Activated CD8-positive, alpha-beta memory T cell treated with anti-CD3 and anti-CD28 coated beads for 4 hours (primary cell): Measurements from ENCODE around the gene HNRNPC.

Source experiments
- DNase-seq, 2 donors: peaks; one replicate each; pipeline ENCODE4 v3.0.0-alpha.2; 2020; ENCODE audit warnings: low read depth in 2 of 2

HNRNPC gene

DNA sequence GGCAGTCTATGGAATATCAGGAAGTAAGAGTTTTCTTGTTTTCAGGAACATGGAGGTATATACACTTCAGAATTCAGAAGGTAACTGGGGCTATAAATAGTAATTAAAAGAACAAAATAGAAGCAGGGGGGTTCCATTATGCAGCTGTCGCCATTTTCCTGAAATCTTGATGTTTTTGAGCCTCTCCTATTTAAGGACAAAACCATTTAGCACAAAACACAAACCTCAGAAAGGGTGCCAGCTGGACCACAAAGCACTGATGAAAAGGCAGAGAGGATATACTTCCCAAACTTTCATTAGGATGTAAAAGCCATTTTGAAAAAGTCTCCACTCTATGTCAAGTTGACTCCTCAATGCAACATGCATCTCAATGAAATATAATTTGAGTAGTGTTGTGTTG is 59.2 kb downstream of the HNRNPC start:
- DNase-seq: no peak

DNA sequence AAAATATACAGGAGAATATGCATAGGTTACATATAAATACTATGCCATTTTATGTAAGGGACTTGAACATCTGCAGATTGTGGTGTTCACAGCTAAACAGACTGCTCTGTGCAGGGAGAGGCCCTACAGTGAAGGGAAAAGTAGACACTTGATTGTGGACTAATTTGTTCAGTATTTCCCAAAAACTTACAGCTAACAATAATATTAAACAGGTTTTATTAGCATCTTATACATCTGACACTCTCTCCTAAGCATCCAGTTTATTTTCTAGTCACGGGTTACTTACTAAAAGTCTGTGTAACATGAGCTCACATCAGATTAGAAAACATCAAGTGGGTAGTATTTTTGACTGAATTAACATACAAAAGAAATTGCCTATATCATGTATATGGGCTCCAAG is 60.1 kb downstream of the HNRNPC start:
- no peak for DNase-seq

DNA sequence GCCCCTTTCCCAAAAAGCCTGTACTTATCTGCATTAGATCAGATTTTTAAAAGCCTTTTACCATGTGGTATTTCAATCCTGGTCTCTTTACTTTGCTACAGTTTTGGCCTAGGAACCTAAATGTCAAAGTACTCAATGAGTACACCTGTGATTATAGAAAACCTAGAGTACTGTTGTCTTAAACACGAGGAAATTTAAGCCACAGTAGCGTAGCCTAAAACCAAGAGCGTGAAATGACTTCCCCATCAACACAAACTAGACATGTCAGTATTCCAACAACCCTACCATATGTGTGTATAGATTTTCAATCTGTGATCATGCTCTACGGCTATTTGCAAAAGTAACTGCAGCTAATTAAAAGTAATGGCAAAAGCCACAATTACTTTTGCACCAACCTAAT is 60.7 kb downstream of the HNRNPC start:
- no peak for DNase-seq

DNA sequence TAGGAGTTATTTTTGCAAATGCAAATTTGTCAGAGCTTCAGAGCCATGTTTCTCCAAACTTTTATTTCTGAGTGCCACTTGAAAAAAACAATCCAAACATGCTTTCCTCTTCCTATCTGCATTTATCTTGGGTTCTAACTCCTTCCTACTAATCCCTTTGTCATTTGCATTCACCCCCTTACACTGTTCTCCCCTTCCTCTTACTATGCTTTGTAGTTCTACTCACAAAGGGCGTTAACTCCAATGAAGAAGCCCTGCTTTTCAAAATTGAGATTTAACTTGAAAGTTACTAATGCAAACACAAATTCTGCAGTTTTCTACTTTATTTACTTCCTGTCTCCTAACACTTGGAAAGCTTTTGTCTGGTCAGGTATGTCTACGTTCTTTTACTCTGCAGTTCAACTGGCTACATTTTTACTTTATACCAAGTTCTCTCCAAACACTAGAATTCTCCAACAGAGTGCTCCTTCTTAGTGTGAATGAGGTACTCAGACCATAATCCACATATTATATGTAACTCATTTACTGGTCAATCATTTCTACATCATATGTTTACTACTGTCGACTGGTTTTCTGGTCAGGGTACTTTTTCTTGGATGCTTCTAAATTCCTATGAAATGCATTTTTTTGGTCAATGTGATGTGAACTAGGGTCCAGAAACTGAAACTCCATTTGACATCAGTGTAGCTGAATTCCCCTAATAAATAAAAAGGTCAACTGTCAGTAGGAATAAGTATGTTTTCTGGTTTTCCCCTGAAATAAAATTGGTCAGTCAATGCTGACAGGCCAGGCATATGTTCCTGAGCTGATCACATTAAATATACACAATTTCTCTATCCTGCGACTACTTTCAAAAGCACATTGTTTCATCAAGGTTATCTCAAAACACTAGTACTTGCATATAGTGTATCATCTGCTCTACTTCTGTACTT is 62.2 kb downstream of the HNRNPC start:
- no peak for DNase-seq

DNA sequence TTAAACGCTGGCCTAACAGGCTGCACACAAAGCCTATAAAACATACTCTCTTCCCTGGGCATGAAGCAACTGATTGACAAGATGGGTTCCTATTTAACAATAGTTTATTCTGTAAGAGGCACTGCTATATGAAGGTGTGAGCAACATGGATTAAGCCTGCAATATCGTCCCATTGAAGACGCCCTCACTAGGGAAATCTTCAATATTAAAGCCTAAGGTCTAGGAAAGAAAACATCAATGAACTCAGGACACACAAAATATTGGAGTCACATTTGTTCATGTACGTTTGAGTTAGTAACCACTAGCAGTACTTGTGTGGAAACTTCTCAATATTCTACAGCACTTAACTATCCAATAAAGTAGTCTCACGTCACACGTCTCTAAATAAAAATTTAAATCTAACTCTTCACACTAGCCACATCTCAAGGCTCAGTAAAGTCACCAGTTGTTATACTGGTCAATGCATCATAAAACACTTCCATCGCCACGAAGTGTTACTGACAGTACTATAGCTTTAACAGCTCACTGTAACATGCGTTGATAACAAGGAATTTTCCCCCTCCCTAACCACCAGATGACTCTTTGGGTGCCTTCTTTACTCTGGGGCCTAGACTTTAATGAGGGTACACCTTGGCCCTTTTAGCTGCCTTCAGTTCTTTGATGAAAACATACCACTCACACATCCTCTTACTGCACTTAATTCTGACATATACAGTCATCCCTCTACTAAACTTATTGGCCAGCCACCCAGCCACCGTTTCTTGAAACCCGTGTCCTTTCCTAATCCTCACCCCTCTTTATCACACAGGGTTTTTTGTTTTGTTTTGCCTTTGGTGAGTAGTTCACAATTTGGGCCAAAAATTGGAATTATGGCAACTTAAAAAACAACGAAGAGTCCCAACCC is 63.3 kb downstream of the HNRNPC start:
- no peak for DNase-seq

DNA sequence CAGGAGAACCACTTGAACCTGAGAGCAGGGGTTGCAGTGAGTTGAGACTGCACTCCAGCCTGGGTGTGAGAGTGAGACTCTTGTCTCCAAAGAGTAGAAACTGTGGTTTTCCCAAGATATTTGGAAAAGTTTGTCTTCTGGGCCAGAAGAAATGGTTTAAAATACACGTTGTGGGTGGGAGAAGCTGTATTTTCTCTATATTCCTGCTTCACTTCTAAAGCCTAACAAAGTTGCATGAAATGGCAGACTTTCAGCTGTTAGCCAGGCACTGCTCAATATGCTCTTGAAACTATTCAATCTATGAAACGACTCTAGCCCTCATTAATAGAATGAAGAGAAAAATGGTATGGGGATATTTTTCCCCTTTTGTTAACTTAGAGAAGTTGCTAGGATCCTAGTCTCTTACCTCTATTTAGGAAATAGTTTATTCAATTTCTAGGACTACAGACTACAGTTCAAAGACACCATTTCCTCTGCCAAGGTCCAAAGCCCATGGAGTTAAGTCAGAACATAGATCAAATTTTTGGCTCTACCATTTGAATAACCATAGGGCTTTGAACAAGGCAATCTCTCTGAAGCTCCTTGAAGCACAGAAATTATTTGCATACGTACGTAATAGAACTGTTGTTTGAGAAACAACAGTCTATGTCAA is 64.1 kb downstream of the HNRNPC start:
- no peak for DNase-seq

DNA sequence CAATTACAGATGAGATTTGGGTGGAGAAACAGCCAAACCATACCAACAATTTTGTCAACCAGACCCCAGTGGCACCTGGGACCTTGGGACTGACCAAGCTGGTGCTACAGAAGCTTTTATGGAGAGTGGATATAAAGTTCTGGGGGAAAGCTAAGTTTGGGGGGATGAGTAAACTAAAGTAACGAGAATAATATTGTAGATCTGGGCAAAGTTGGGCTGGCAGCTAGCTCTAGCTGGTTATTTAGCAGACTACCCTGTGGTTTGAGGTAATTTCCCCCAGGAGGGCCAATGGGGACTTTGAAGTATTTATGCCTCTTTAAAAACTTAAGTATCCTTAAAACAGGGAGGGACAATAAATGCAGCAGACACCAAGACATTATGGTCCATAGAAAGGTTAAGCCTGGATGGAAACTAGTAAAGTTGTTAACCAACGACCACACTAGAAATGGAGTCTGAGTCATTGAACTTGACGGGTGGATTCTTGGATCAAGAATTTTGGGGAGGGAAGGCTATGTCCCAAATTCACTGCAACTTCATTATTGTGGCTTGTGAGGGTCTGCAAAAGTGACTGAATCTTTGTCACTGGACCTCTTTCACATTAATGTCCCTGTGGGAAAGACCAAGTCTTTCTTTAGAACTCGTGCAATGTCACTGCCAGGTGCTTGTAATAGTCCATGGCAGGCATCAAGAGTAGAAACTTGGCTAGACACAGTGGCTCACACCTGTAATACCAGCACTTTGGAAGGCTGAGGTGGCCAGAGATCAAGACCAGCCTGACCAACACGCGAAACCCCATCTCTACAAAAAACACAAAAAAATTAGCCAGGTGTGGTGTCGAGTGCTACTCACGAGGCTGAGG is 64.8 kb downstream of the HNRNPC start:
- DNase-seq: no peak

DNA sequence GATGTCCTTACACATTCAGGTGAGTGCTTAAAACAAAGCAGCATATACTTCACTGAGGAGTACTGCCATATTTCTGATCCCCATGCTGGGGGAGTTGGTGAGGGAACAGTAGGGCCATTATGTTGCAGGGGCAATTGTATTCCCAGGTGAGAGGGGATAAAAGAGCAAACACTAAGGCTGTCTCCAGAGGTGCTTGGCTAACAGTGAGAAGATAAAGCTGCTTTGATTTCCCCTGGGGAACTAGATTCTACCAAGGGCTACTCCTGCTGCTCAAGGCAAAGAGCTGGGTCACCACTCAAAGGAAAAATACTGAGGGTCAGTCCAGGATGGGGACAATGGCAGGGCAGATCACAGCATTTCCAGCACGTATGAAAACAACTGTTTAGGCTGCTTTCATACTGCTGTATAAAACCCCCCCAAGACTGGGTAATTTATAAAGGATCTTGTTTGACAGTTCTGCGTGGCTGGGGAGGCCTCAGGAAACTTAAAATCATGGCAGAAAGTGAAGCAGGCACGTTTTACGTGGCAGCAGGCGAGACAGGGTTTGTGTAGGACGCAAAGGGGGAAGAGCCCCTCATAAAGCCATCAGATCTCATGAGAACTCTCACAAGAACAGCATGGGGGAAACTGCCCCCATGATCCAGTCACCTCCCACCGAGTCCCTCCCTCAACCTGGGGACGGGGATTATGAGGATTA is 65.6 kb downstream of the HNRNPC start:
- no peak for DNase-seq

DNA sequence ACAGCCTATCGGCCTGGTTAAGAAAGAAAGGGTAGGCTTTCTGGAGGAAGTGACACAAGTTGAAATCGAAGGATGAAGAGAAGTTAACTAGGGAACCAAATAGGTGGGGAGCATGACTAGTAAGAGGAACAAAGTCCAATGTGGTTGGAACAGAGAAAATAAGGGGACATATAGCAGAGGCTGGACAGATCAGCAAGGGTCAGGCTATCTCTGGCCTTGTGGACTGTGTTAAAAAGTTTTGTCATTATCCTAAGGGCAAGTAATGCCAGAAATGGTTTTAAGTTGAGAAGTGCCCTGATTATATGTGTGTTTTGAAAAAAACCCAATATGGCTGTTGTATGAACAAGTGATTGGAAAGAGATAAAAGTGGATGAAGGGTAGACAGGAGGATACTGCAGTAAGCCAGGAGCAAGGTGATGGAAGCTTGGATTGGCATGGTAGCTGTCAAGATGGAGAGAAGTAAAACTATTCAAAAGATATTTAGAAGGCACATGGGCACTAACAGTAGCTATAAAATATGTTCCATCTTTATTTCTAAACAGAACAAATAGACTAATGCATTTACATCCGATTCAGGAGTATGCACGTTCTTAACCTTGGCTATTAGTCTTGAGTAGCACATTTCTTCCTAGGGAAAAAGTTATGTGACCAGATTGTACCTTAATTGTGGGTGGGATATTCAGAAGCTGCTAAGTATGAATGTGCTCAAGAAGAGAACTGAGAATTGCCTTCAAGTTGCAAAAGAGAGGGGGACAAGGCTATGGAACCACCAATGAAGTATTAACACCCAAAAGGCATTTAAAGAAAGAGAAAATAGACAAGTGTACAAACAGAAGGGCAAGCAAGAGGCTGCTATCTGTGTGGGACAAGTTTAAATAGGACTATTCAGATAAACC is 66.5 kb downstream of the HNRNPC start:
- no peak for DNase-seq

DNA sequence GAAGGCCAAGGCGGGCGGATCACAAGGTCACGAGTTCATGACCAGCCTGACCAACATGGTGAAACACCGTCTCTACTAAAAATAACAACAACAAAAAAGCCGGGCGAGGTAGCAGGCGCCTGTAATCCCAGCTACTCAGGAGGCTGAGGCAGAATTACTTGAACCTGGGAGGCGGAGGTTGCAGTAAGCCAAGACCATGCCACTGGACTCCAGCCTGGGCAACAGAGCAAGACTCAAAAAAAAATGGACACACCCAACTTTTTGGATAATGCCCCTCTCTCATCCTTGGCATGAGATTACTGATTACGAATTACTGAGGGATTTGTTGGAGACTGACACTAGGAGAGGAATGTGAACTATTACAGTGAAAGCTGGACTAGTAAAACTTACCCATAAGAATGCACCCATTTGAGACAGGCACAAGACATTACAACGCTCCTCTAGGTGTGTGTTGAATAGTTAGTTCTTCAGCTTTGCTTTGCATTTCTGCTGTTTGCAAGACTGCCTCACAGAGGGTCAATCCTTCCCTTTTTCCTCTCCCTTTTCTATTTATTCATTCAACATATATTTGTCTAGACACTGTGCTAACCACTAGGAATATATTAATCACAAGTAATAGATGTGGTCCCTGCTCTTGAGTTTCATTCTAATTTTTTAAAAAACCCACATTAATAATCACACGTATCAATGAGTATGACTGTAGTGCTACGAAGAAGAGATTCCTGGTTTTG is 67.3 kb downstream of the HNRNPC start:
- no peak for DNase-seq

DNA sequence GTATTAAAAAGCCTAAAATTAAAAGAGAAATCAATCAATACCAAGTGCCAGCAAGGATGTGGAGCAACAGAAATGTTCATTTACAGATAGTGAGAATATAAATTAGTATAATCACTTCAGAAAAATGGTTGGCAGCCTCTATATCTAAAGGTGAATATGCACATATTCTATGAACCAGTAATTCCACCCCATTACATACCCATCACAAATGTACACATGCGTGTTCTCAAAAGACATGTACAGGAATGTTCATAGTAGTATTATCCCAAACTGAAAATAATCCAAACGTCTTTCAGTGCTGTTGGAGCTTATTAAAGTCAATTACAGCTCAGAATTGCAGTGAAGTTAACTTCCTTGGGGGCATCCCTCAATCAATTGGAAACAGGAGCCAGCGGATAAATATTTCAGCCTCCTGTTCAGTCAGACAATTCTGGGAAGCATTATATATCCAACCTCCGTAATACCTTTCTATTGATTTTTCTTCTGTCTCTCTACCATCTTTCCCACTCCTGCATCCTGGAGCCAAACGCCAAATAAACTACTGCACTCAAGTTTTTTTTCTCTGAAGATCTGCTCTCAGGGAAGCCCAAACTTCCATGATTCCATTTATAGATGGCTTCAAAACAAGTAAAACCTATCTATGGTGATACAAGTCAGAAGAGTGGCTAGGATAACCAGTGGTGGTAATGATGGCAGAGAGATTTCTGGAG is 68.3 kb downstream of the HNRNPC start:
- DNase-seq: no peak

DNA sequence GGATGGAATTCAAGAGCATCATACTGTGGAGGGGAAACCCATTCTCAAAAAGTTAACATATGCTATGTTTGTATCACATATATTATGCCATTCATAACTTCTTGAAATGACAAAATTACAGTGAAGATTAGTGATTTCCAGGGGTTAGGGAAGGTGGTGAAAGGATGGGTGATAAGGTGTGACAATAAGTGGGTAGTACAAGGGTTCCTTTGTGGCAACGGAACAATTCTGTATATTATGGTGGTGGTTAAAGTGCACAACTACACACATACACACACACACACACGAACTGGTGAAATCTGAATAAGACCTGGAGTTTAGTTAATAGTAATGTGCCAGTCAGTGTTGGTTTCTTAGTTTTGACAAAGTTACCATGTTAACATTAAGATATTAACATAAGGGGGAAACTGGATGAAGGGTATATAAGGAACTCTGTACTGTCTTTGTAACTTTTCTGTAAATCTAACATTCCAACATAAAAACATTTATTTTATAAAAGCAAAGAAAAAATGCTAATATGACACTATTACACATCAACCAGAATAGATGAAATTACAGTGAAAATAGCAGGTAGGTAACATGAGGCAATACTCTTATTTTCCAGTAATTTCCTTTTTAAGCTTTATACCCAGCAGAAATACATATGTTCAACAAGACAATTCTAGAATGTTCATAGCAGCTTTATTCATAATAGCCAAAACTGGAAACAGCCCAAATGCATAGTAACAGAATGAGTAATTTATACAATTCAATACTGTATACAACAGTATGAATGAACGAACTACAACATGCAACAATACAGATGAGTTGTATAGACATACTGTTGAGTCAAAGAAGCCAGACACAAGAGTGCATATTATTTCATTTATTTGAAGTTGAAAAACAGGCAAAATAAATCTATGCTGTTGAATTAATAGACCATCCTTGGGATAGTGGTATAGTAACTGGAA is 69.4 kb downstream of the HNRNPC start:
- no peak for DNase-seq

DNA sequence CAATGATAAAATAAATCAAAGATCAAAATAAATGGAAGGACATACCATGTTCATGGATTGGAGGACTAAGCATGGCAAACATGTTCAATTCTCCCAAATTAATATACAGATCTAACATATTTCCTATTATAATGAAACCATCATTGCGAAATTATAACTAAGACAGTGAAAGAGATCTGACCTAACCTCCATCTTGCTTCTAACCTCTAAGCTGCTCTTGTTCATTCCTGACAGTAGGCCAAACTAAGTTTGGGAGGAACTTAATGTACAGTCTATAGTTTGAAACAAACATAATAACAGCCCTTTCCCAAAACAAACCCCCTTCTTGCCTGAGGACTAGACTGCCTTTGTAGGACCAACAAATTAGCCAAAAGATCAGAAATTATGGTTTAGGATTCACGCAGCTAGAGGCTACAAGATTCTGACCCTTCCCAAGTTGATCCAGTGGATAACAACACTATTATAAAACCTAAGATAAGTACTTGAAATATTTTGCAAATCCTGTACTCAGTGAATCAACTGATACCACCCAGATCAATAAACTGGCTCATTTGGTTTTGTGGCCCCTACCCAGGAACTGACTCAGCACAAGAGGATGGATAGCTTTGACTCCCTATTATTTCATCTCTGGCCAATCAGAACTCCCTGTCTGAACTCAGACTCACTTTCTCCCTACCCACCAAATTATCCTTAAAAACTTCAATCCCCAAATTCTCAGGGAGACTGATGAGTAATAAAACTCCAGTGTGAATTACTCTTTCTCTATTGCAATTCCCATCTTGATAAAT is 71.6 kb downstream of the HNRNPC start:
- no peak for DNase-seq

DNA sequence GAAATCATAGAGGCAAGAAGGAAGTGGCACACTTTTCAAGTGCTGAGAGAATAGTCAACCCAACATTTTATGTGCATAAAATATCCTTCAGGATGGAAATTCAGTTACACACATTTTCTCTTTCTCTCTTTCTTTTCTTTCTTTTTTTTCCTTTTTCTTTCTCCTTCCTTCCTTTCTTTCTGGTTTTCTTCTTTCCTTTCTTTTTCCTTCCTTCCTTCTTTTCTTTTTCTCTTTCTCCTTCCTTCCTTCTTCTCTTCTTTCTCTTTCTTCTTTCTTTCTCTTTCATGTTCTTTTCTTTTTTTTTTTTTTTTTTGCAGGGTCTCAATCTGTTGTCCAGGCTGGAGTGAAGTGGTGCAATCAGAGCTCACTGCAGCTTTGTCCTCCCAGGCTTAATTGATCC is 74.6 kb downstream of the HNRNPC start:
- DNase-seq: no peak

DNA sequence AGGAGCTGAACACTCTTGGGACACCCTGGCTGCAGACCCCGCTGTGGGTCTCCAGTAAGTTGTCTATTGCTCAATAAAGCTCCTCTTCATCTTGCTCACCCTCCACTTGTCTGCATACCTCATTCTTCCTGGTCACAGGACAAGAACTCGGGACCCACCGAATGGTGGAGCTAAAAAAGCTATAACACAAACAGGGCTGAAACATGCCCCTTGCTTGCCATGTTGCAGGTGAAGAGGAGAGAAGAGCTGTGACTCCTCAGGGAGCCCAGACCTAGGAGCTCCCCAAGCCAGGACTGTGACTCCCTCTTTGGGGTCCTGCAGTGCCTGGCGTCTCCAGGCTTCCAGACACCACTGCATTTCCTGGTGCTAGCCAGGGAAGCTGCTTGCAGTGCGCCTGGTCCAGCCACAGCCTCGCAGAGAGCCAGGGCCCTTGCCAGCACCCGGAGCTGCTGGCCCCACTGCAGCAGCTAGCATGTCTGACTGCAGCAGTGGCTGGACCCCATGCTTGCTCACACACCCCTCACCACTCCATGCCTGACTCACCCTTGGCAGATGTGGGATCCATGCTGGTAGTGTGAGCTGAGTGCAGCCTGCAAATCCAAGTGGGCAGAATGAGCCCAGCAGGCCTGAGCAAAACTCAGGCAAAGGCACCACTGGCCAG is 76.2 kb downstream of the HNRNPC start:
- no peak for DNase-seq

DNA sequence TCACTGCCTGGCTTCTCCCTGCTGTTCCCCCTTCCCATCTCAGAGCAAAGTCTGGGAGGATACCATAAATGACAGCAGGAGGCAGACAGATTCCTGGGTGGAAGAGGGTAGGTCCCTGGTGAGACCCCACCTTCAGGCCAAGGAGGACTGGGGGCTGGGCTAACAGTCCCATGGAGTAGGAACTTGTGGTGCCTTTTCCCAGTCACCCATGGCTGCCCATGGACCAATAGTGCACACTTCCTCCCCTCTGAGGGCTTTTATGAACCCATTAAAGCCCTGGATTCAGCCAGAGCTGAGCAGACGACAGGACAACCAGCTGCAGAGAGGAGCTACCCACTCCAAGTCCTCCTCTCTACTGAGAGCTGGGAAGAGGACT is 76.8 kb downstream of the HNRNPC start:
- DNase-seq: no peak
